WTC11 (cell line): ENCODE results near the gene STK40. TPM values are rescaled to one million over a fixed set of nuclear protein-coding genes. Genes with fewer than 3 reads are reported as not detected.

ENCODE experiments used
- CREB1 ChIP-seq: sonication (generic); formaldehyde crosslinking; IDR thresholded peaks from 2 replicates; pipeline ENCODE4 v1.8.0; 2023; ENCODE audit warnings: mild to moderate bottlenecking, missing genetic modification reagents
- E2F1 ChIP-seq: sonication (generic); formaldehyde crosslinking; IDR thresholded peaks from 2 replicates; pipeline ENCODE4 v1.8.0; 2022; ENCODE audit warnings: mild to moderate bottlenecking, missing genetic modification reagents
- E2F4 ChIP-seq: sonication (generic); formaldehyde crosslinking; IDR thresholded peaks from 2 replicates; pipeline ENCODE4 v1.8.1; 2022; ENCODE audit warnings: low read depth, mild to moderate bottlenecking, moderate library complexity, missing genetic modification reagents, borderline replicate concordance
- E2F5 ChIP-seq: sonication (generic); formaldehyde crosslinking; IDR thresholded peaks from 2 replicates; pipeline ENCODE4 v1.8.1; 2022; ENCODE audit warnings: mild to moderate bottlenecking, moderate library complexity, missing genetic modification reagents
- GABPB1 ChIP-seq: sonication (generic); formaldehyde crosslinking; IDR thresholded peaks from 2 replicates; pipeline ENCODE4 v1.8.1; 2023; ENCODE audit warnings: mild to moderate bottlenecking, missing genetic modification reagents
- JUN ChIP-seq: sonication (generic); formaldehyde crosslinking; IDR thresholded peaks from 2 replicates; pipeline ENCODE4 v1.8.0; 2023; ENCODE audit warnings: mild to moderate bottlenecking, missing genetic modification reagents
- KAT7 ChIP-seq: sonication (generic); formaldehyde crosslinking; IDR thresholded peaks from 2 replicates; pipeline ENCODE4 v1.8.1; 2023; ENCODE audit warnings: missing genetic modification reagents, mild to moderate bottlenecking, borderline replicate concordance
- MLX ChIP-seq: sonication (generic); formaldehyde crosslinking; IDR thresholded peaks from 2 replicates; pipeline ENCODE4 v1.8.1; 2023; ENCODE audit warnings: mild to moderate bottlenecking, missing genetic modification reagents, moderate library complexity
- NFE2L1 ChIP-seq: sonication (generic); formaldehyde crosslinking; IDR thresholded peaks from 2 replicates; pipeline ENCODE4 v1.8.1; 2023; ENCODE audit warnings: missing genetic modification reagents
- RORB ChIP-seq: fragments of 250-450 bp; sonication (Bioruptor Pico); IDR thresholded peaks from 2 replicates; pipeline ENCODE4 v1.9.0; 2021; ENCODE audit warnings: mild to moderate bottlenecking
- SMAD3 ChIP-seq: sonication (generic); formaldehyde crosslinking; IDR thresholded peaks from 2 replicates; pipeline ENCODE4 v1.8.0; 2022; ENCODE audit warnings: missing genetic modification reagents, mild to moderate bottlenecking, borderline replicate concordance
- TCF7 ChIP-seq: sonication (generic); formaldehyde crosslinking; IDR thresholded peaks from 2 replicates; pipeline ENCODE4 v1.8.0; 2022; ENCODE audit warnings: mild to moderate bottlenecking, low read depth, missing genetic modification reagents, moderate library complexity
- TEAD1 ChIP-seq: sonication (generic); formaldehyde crosslinking; IDR thresholded peaks from 2 replicates; pipeline ENCODE4 v1.8.0; 2022; ENCODE audit warnings: mild to moderate bottlenecking, missing genetic modification reagents
- TP53 ChIP-seq: sonication (generic); formaldehyde crosslinking; IDR thresholded peaks from 2 replicates; pipeline ENCODE4 v1.8.1; 2023; ENCODE audit warnings: mild to moderate bottlenecking, missing genetic modification reagents
- ZBTB43 ChIP-seq: sonication (generic); formaldehyde crosslinking; IDR thresholded peaks from 2 replicates; pipeline ENCODE4 v1.8.1; 2023; ENCODE audit warnings: mild to moderate bottlenecking, missing genetic modification reagents
- ZNF219 ChIP-seq: sonication (generic); formaldehyde crosslinking; IDR thresholded peaks from 2 replicates; pipeline ENCODE4 v1.8.0; 2023; ENCODE audit warnings: missing genetic modification reagents, mild to moderate bottlenecking, borderline replicate concordance
- ZNF232 ChIP-seq: sonication (generic); formaldehyde crosslinking; IDR thresholded peaks from 2 replicates; pipeline ENCODE4 v1.8.0; 2022; ENCODE audit warnings: mild to moderate bottlenecking, missing genetic modification reagents
- ZNF263 ChIP-seq: sonication (generic); formaldehyde crosslinking; IDR thresholded peaks from 2 replicates; pipeline ENCODE4 v1.8.1; 2022; ENCODE audit warnings: low read depth, mild to moderate bottlenecking, moderate library complexity, missing genetic modification reagents
- ZNF317 ChIP-seq: sonication (generic); formaldehyde crosslinking; IDR thresholded peaks from 2 replicates; pipeline ENCODE4 v1.8.1; 2023; ENCODE audit warnings: low read depth, mild to moderate bottlenecking, moderate library complexity, missing genetic modification reagents, borderline replicate concordance
- total RNA-seq: library from RNA; stranded (reverse); gene quantifications from 3 replicates; pipeline ENCODE4 v1.2.3, GENCODE V29; 2021
- TF ChIP-seq, protein P1 (sequence below): sonication (generic); formaldehyde crosslinking; IDR thresholded peaks from 2 replicates; pipeline ENCODE4 v1.8.0; 2023; ENCODE audit warnings: missing genetic modification reagents
- TF ChIP-seq, protein P2 (sequence below): sonication (generic); formaldehyde crosslinking; IDR thresholded peaks from 2 replicates; pipeline ENCODE4 v1.8.0; 2023; ENCODE audit warnings: mild to moderate bottlenecking, missing genetic modification reagents
- TF ChIP-seq, protein P3 (sequence below): sonication (generic); formaldehyde crosslinking; IDR thresholded peaks from 2 replicates; pipeline ENCODE4 v1.8.0; 2022; ENCODE audit warnings: missing genetic modification reagents
- TF ChIP-seq, protein P4 (sequence below): sonication (generic); formaldehyde crosslinking; conservative IDR thresholded peaks from 2 replicates; pipeline ENCODE4 v1.8.1; 2022; ENCODE audit warnings: mild to moderate bottlenecking, missing genetic modification reagents
- TF ChIP-seq, protein P5 (sequence below): fragments of 250-450 bp; sonication (Bioruptor Pico); IDR thresholded peaks from 2 replicates; pipeline ENCODE4 v1.8.0; 2021; ENCODE audit warnings: mild to moderate bottlenecking

STK40 gene
- total RNA-seq, 1 experiment from 2014 or later, result 24.7 TPM

DNA sequence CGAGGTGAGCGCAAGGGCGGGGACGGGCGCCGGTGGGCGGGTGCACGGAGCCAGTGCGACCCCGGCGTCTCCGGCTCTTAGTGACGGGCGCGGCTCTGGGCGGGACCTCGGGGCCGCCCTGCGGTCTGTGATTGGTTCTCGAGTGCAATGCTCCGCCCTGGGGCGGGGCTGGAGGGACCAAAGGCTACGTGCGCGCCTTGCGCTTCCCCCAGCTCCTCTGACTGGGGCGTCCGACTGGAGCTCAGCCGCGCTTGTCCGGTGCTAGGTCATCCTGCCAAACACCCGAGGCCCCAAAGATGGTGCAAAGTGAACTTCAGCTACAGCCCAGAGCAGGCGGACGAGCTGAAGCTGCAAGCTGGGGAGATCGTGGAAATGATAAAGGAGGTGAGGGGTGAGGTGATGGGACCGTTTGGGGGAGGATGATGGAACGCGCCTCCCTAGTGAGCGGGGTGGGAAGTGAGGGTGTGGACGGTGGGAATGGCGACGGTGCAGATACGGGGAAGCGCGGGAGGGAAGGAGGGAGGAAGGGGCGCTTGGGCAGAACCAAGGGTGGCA, 78.7 kb downstream of the STK40 start (continued):
- no peak for TF ChIP-seq RORB (CRISPR knock-in tag)
- no peak for TF ChIP-seq E2F4 (CRISPR knock-in tag)
- TF ChIP-seq ZNF317, result no peak
- no peak for TF ChIP-seq JUN (CRISPR knock-in tag)
- no peak for TF ChIP-seq ZNF219 (CRISPR knock-in tag)
- no peak for TF ChIP-seq CREB1 (CRISPR knock-in tag)
- TF ChIP-seq, protein P1, sequence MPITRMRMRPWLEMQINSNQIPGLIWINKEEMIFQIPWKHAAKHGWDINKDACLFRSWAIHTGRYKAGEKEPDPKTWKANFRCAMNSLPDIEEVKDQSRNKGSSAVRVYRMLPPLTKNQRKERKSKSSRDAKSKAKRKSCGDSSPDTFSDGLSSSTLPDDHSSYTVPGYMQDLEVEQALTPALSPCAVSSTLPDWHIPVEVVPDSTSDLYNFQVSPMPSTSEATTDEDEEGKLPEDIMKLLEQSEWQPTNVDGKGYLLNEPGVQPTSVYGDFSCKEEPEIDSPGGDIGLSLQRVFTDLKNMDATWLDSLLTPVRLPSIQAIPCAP, result no peak
- no peak for TF ChIP-seq TCF7 (CRISPR knock-in tag)
- TF ChIP-seq ZNF263, result no peak
- TF ChIP-seq SMAD3, result no peak
- no peak for TF ChIP-seq KAT7 (CRISPR knock-in tag)
- TF ChIP-seq MLX (CRISPR knock-in tag), result no peak
- TF ChIP-seq, protein P2, sequence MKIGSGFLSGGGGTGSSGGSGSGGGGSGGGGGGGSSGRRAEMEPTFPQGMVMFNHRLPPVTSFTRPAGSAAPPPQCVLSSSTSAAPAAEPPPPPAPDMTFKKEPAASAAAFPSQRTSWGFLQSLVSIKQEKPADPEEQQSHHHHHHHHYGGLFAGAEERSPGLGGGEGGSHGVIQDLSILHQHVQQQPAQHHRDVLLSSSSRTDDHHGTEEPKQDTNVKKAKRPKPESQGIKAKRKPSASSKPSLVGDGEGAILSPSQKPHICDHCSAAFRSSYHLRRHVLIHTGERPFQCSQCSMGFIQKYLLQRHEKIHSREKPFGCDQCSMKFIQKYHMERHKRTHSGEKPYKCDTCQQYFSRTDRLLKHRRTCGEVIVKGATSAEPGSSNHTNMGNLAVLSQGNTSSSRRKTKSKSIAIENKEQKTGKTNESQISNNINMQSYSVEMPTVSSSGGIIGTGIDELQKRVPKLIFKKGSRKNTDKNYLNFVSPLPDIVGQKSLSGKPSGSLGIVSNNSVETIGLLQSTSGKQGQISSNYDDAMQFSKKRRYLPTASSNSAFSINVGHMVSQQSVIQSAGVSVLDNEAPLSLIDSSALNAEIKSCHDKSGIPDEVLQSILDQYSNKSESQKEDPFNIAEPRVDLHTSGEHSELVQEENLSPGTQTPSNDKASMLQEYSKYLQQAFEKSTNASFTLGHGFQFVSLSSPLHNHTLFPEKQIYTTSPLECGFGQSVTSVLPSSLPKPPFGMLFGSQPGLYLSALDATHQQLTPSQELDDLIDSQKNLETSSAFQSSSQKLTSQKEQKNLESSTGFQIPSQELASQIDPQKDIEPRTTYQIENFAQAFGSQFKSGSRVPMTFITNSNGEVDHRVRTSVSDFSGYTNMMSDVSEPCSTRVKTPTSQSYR (CRISPR knock-in tag), result no peak
- TF ChIP-seq, protein P3, sequence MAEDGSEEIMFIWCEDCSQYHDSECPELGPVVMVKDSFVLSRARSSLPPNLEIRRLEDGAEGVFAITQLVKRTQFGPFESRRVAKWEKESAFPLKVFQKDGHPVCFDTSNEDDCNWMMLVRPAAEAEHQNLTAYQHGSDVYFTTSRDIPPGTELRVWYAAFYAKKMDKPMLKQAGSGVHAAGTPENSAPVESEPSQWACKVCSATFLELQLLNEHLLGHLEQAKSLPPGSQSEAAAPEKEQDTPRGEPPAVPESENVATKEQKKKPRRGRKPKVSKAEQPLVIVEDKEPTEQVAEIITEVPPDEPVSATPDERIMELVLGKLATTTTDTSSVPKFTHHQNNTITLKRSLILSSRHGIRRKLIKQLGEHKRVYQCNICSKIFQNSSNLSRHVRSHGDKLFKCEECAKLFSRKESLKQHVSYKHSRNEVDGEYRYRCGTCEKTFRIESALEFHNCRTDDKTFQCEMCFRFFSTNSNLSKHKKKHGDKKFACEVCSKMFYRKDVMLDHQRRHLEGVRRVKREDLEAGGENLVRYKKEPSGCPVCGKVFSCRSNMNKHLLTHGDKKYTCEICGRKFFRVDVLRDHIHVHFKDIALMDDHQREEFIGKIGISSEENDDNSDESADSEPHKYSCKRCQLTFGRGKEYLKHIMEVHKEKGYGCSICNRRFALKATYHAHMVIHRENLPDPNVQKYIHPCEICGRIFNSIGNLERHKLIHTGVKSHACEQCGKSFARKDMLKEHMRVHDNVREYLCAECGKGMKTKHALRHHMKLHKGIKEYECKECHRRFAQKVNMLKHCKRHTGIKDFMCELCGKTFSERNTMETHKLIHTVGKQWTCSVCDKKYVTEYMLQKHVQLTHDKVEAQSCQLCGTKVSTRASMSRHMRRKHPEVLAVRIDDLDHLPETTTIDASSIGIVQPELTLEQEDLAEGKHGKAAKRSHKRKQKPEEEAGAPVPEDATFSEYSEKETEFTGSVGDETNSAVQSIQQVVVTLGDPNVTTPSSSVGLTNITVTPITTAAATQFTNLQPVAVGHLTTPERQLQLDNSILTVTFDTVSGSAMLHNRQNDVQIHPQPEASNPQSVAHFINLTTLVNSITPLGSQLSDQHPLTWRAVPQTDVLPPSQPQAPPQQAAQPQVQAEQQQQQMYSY (CRISPR knock-in tag), result no peak
- no peak for TF ChIP-seq TP53
- TF ChIP-seq NFE2L1 (CRISPR knock-in tag), result no peak
- 0 out of 2 replicates have a peak, but pooled peaks have one; percentile 41 for TF ChIP-seq TEAD1 (CRISPR knock-in tag)
- no peak for TF ChIP-seq E2F5 (CRISPR knock-in tag)
- 0 out of 2 replicates have a peak, but pooled peaks have one; percentile 45 for TF ChIP-seq ZBTB43
- TF ChIP-seq, protein P4, sequence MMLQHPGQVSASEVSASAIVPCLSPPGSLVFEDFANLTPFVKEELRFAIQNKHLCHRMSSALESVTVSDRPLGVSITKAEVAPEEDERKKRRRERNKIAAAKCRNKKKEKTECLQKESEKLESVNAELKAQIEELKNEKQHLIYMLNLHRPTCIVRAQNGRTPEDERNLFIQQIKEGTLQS (CRISPR knock-in tag), result no peak
- TF ChIP-seq GABPB1 (CRISPR knock-in tag), result 0 out of 2 replicates have a peak, but pooled peaks have one; percentile 23
- TF ChIP-seq, protein P5, sequence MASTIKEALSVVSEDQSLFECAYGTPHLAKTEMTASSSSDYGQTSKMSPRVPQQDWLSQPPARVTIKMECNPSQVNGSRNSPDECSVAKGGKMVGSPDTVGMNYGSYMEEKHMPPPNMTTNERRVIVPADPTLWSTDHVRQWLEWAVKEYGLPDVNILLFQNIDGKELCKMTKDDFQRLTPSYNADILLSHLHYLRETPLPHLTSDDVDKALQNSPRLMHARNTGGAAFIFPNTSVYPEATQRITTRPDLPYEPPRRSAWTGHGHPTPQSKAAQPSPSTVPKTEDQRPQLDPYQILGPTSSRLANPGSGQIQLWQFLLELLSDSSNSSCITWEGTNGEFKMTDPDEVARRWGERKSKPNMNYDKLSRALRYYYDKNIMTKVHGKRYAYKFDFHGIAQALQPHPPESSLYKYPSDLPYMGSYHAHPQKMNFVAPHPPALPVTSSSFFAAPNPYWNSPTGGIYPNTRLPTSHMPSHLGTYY (CRISPR knock-in tag), result no peak
- no peak; the same call in 1 of the 2 replicates for TF ChIP-seq ZNF232 (CRISPR knock-in tag)
- TF ChIP-seq E2F1 (CRISPR knock-in tag), result no peak
